SJCRH30 (cell line): Measurements from ENCODE around the gene TARS1. TPM values are rescaled to one million over a fixed set of nuclear protein-coding genes. Genes with fewer than 3 reads are reported as not detected.
"Not testable (repeated sequence)": the region's sequence is repeated elsewhere in the genome, so short reads cannot be mapped to it uniquely, and the experiment has no call there.

Experiments used
- DNase-seq, 2 experiments: peaks; one replicate each; pipeline ENCODE4 v3.0.0-alpha.2; 2015 to 2020
- H3K27ac ChIP-seq: fragments of 250-450 bp; sonication (Bioruptor Pico); 2 replicates; pipeline ENCODE4 v1.5.1; 2020; ENCODE audit warnings: mild to moderate bottlenecking, moderate library complexity
- H3K27me3 ChIP-seq: fragments of 250-450 bp; sonication (Bioruptor Pico); 2 replicates; pipeline ENCODE4 v1.5.1; 2020; ENCODE audit warnings: mild to moderate bottlenecking, moderate library complexity
- H3K36me3 ChIP-seq: fragments of 250-450 bp; sonication (Bioruptor Pico); 2 replicates; pipeline ENCODE4 v1.5.1; 2020; ENCODE audit warnings: mild to moderate bottlenecking, moderate library complexity
- H3K4me1 ChIP-seq: fragments of 250-450 bp; sonication (Bioruptor Pico); 2 replicates; pipeline ENCODE4 v1.5.1; 2020; ENCODE audit warnings: mild to moderate bottlenecking, moderate library complexity
- H3K4me3 ChIP-seq: fragments of 250-450 bp; sonication (Bioruptor Pico); 2 replicates; pipeline ENCODE4 v1.5.1; 2020; ENCODE audit warnings: mild to moderate bottlenecking, moderate library complexity
- H3K9me3 ChIP-seq: fragments of 250-450 bp; sonication (Bioruptor Pico); replicated peaks from 2 replicates; pipeline ENCODE4 v1.5.1; 2020; ENCODE audit warnings: mild to moderate bottlenecking, moderate library complexity
- total RNA-seq: library from RNA; depleted of rRNA; stranded (reverse); fragments of >200 nt; shearing (Covaris generic); gene quantifications from 2 replicates; pipeline ENCODE4 v1.2.3, GENCODE V29; 2014

Gene TARS1
- total RNA-seq, 1 experiment from 2014 or later: 347 TPM

DNA sequence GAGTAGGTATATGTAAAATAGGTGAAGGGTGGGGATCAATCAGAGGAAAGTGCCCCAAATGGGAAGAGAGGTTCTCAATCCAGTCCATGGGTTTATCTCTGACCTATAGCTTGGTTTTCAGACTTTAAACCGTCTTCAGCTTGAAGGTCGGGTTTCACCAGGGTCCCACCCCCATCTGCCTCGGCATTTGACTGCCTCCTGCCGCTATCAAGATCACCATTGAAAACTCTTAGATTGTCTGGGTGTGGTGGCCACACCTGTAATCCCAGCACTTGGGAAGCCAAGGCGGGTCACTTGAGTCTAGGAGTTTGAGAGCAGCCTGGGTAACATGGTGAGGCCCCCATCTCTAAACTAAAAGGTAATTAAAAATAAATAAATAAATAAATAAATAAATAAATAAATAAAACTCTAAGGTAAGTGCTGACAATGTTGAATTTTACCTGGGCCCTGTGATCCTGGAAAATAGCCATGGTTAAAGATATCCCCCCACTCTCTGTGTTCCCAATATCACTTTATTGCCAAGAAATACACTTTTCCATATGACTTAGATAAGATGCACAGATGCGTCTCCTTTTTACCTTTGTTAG lies 48.8 kb downstream of the TARS1 start:
- no peaks in the 10 kb centered on the region; the same call in 1 of the 2 replicates for H3K9me3 ChIP-seq
- H3K4me1 ChIP-seq: no peaks in the 10 kb centered on the region
- no peaks in the 10 kb centered on the region for H3K27me3 ChIP-seq
- H3K36me3 ChIP-seq: no peaks in the 10 kb centered on the region
- H3K27ac ChIP-seq: no peak overlapping the region
- DNase-seq: no peak
- H3K4me3 ChIP-seq: no peak overlapping the region

DNA sequence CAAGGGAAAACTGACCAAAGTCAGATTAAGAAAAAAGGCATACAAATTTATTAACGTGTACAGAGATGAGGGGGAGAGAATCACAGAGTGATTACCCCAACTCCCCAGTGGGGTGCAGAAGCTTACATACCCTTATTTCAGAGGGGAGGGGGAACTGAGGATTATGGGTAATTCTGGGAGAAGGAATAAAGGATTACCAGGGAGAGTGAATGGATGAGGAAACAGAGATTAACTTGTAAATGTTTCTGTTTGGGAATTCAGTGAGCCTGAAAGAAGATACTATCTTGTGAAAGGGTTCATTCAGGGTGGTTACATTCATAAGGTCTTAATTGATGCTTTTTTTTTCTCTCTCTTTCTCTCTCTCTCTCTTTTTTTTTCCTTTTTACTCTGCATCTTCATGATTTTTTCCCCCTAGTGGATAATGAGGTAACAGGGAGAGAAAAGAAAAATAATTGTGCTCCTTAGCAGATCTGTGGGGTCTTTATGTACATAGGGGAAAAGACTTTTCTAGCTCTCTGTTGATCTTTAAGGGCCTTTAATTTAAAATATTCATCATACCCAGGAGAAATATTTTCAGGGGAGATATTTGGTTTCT lies 49.4 kb downstream of the TARS1 start:
- Histone ChIP-seq H3K27ac (no peak overlapping the region), H3K27me3 (no peaks in the 10 kb centered on the region), H3K4me1 (no peaks in the 10 kb centered on the region), H3K9me3 (no peaks in the 10 kb centered on the region; the same call in 1 of the 2 replicates), H3K36me3 (no peaks in the 10 kb centered on the region), H3K4me3 (no peak overlapping the region)
- DNase-seq: no peak

DNA sequence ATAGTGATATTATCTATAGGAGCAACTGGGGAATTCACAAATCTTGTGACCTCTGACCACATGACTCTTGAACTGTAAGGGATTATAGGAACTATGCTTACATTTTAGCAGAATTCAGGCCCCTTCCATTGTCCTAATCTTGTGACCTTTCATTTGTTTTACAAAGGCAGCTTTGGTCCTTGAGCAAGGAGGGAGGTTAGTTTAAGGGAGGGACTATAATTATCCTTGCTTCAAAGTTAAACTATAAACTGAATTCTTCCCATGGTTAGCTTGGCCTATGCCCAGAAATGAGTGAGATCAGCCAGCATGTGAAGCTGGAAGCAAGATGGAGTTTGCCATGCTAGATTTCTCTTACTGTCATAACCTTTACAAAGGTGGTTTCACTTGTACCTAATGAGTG lies 51.2 kb downstream of the TARS1 start:
- Histone ChIP-seq H3K4me3 (no peak overlapping the region), H3K27me3 (no peaks in the 10 kb centered on the region), H3K36me3 (no peaks in the 10 kb centered on the region), H3K9me3 (no peaks in the 10 kb centered on the region), H3K4me1 (no peaks in the 10 kb centered on the region), H3K27ac (no peak overlapping the region)
- DNase-seq: no peak

DNA sequence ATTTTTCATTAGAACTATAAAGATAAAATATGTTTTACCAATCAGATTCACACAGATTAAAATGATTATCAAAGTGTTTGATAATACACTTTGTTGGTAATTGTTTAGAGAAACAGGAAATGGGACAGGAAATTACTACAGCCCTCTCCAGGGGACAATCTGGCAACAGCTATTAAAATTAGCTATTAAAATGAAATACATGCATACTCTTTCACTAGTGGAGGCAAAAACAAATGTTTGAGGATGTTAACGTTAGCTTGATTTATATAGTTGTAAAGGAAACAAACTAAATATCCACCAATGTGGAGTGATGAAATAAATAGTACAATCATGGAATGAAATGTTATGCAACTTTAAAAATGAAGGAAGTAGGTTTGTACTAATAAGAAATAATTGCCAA lies 53.7 kb downstream of the TARS1 start:
- DNase-seq: no peak
- no peaks in the 10 kb centered on the region for H3K9me3 ChIP-seq
- no peaks in the 10 kb centered on the region for H3K4me1 ChIP-seq
- no peaks in the 10 kb centered on the region for H3K27me3 ChIP-seq
- H3K27ac ChIP-seq: no peak overlapping the region
- H3K36me3 ChIP-seq: no peaks in the 10 kb centered on the region
- H3K4me3 ChIP-seq: no peak overlapping the region

DNA sequence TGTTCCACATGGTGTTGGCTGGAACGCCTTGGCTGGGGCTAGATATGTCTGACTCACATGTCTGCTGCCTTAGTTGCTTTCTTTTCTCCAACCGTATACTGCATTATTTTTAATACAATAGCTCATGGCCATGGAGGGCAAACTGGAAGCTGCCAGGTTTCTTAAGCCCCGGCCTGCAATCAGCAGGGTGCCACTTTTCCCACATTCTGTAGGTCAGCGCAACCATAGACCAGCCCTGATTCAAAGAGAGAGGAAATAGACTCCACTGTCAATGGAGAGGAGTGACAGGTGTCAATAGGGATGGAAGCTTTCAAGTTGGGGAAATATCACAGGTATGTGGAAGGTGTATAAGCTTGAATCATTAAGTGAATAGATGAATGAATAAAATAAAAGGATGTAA lies 60.5 kb downstream of the TARS1 start:
- Histone ChIP-seq H3K36me3 (no peaks in the 10 kb centered on the region), H3K27me3 (no peaks in the 10 kb centered on the region), H3K4me1 (no peaks in the 10 kb centered on the region), H3K27ac (no peak overlapping the region), H3K9me3 (no peaks in the 10 kb centered on the region), H3K4me3 (no peak overlapping the region)
- DNase-seq: no peak

DNA sequence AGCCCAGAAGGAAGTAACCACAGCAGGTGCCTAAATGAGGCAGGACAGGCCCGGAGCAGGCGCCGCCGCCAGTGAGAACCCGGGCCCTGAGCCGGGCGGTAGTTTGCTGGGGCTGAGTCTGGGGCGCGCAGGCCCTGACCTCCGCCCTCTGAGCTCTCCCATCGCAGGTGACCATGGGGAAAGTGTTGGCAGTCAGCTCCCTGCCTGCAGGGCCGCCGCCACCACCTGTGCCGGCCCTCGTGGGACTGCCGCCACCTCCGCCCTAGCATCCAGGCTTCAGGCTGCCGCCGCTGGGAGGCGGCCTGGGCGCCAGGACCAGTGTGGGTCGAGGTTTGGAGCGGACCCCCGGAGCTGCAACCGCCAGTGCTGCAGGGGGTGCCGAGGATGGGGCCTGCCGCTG lies 61.1 kb downstream of the TARS1 start:
- Histone ChIP-seq H3K36me3 (no peaks in the 10 kb centered on the region), H3K9me3 (no peaks in the 10 kb centered on the region), H3K27ac (no peak overlapping the region), H3K4me3 (no peak overlapping the region), H3K4me1 (no peaks in the 10 kb centered on the region), H3K27me3 (no peaks in the 10 kb centered on the region)
- DNase-seq: no peak

DNA sequence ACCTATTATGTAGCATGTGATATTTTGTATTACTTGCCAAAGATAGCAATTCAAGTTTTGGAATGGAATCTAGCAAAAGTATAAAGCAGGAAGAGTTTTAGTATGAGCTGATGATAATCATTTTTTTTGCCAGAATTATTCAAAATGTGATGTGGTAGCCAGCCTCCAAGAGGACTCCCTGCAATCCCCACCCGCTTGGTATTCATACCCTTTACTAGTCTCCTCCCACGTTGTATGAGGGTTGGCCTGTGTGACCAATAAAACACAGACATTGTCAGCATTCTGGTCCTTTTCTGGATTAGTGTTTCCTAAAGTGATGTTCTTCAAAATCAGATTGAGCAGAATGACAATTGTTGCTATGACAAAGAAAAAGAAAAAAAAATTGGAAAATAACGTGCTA lies 63.8 kb downstream of the TARS1 start:
- Histone ChIP-seq H3K36me3 (no peaks in the 10 kb centered on the region), H3K4me1 (no peaks in the 10 kb centered on the region), H3K9me3 (no peaks in the 10 kb centered on the region), H3K27ac (no peak overlapping the region), H3K27me3 (no peaks in the 10 kb centered on the region), H3K4me3 (no peak overlapping the region)
- DNase-seq: no peak

DNA sequence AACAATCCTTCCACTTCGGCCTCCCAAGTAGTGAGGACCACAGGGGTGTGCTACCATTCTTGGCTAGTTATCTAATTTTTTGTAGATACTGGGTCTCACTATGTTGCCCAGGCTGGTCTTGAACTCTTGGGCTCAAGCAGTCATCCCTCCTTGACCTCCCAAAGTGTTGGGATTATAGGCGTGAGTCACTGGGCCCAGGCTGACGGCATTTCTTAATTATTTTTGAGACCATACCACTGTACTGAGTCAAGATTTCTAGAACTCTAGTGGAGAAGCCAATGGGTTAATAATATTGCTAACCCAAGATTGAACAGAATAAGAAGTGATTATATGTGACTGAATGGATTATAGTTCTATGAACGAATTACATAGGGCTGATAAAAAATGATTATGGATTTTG lies 66.7 kb downstream of the TARS1 start:
- H3K27me3 ChIP-seq: no peaks in the 10 kb centered on the region
- no peak overlapping the region for H3K27ac ChIP-seq
- H3K4me1 ChIP-seq: no peaks in the 10 kb centered on the region
- DNase-seq: no peak
- H3K9me3 ChIP-seq: no peaks in the 10 kb centered on the region; the same call in 1 of the 2 replicates
- no peak overlapping the region for H3K4me3 ChIP-seq
- H3K36me3 ChIP-seq: no peaks in the 10 kb centered on the region

DNA sequence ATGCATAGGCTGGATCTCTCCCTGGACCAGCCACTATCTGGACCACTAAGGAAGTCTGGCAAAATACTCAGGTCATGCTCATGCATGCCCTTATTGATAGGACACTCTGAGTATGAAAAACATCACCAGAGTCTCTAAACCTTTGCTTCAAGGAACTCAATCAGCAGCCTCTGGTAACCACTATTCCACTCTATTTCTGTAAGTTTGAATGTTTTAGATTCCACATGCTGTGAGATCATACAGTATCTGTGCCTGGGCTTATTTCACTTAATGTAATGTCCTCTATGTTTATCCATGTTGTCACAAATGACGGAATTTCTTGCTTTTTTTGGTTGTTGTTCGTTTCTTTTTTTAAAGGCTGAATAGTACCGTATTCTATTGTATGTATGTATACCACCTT lies 68.3 kb downstream of the TARS1 start:
- Histone ChIP-seq H3K36me3 (no peaks in the 10 kb centered on the region), H3K27me3 (no peaks in the 10 kb centered on the region), H3K9me3 (no peaks in the 10 kb centered on the region; the same call in 1 of the 2 replicates), H3K4me3 (no peak overlapping the region), H3K4me1 (no peaks in the 10 kb centered on the region), H3K27ac (no peak overlapping the region)
- no peak for DNase-seq

DNA sequence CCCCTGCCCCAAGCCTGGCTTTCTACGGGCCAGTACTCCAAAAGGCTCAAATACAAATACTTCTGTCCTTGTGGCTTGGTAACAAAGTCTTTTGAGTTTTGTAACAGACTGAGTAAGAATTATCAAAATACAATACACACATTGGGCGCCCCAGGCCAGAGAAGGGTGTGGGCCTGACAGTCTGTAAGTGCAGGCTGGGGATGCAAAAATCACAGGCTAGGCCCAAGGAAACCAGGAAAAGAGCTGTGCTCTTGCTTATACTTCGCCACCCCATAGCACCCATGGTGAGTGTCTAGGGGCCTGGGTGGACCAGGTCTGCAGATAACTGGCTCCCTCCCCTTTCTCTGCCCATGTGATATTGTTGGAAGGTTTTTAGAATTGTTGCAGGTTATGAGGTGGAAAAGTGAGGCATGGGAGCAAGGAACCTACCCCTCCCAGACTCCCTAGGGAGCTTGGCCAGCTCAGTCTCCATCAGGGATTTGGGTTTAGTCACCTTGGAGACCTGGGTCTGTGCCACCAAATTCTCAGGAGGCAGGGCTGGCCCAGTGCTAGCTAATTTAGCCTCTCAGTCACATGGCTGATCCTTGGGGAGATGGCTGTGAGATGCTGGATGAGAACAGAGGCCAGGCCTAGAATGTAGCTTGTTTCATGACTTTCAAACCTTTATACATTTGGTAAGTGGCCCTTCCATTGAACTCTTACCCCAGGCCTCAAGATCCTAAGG lies 72.9 kb downstream of the TARS1 start:
- no peaks in the 10 kb centered on the region for H3K36me3 ChIP-seq
- H3K4me1 ChIP-seq: no peaks in the 10 kb centered on the region
- H3K9me3 ChIP-seq: no peaks in the 10 kb centered on the region; the same call in 1 of the 2 replicates
- no peaks in the 10 kb centered on the region for H3K27me3 ChIP-seq
- H3K4me3 ChIP-seq: no peak overlapping the region
- no peak overlapping the region for H3K27ac ChIP-seq
- no peak for DNase-seq

DNA sequence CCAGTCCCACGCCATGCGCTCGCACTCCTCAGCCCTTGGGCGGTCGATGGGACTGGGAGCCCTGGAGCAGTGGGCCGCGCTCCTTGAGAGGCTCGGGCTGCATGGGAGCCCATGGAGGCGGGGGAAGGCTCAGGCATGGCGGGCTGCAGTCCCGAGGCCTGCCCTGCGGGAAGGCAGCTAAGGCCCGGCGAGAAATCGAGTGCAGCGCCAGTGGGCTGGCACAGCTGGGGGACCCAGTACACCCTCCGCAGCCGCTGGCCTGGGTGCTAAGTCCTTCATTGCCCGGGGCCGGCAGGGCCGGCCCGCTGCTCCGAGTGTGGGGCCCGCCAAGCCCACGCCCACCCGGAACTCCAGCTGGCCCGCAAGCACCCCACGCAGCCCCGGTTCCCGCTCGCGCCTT lies 74.6 kb downstream of the TARS1 start:
- not testable (repeated sequence) for H3K9me3 ChIP-seq, H3K36me3 ChIP-seq, DNase-seq, H3K4me3 ChIP-seq, H3K4me1 ChIP-seq, H3K27ac ChIP-seq, H3K27me3 ChIP-seq

DNA sequence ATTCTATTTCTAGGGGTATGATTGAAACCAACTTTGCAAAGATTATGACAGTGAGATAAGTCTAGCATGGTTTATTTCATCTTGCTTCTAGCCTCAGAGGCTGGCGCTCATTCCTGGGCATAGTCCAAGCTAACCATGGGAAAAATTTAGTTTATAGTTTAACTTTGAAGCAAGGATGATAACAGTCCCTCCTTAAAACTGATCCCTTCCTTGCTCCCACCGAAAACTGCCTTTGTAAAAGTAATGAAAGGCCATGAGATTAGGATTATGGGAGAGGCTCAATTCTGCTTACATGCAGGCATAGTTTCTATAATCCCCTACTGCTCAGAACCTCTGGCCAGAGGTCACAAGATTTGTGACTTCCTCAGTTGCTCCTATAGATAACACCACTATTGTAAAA lies 75.7 kb downstream of the TARS1 start:
- no peaks in the 10 kb centered on the region for H3K4me1 ChIP-seq
- H3K36me3 ChIP-seq: no peaks in the 10 kb centered on the region
- no peaks in the 10 kb centered on the region for H3K27me3 ChIP-seq
- DNase-seq: no peak
- H3K27ac ChIP-seq: no peak overlapping the region
- H3K4me3 ChIP-seq: no peak overlapping the region
- no peaks in the 10 kb centered on the region; the same call in 1 of the 2 replicates for H3K9me3 ChIP-seq
